NCI-H460 (cell line): ENCODE data around the gene SRPX2. TPM values are rescaled to one million over a fixed set of nuclear protein-coding genes. Genes with fewer than 3 reads are reported as not detected.
A peak's percentile ranks its signal among the peaks of the same experiment; 100 is the strongest.

Experiments used
- DNase-seq: peaks from one replicate; pipeline ENCODE4 v3.0.0-alpha.2; 2016; ENCODE audit warnings: low read depth; ENCODE audit errors: extremely low read depth
- polyA plus RNA-seq: library from polyadenylated mRNA; depleted of rRNA; stranded (reverse); fragments of >200 nt; gene quantifications from 2 replicates; pipeline ENCODE4 v1.2.3, GENCODE V29; 2014; cell fraction: nucleus; rRNA removed
- total RNA-seq: library from RNA; depleted of rRNA; stranded (reverse); fragments of >200 nt; shearing (Covaris generic); gene quantifications from 2 replicates; pipeline ENCODE4 v1.2.3, GENCODE V29; 2014; rRNA removed

The SRPX2 gene
- total RNA-seq: 34.8 and 39.8 TPM in 2 replicates
- polyA plus RNA-seq: 49.6 and 93.9 TPM in 2 replicates

GRCh38 chrX:100643956-100644860 is at the start of gene SRPX2:
Gene SRPX2 (plus strand): TSS chrX:100644199. CDS start chrX:100646323, 2,124 bp downstream.
- DNase-seq: peak; percentile 74

- DNase-seq: no peak
Observed at GRCh38 chrX:100596601-100597000, 47.4 kb upstream of the SRPX2 start.

- no peak for DNase-seq
Observed at GRCh38 chrX:100599456-100599855, 44.5 kb upstream of the SRPX2 start.

GRCh38 chrX:100600340-100600739 is 43.7 kb upstream of the SRPX2 start:
- DNase-seq: no peak

GRCh38 chrX:100600758-100601157 is 43.2 kb upstream of the SRPX2 start:
- DNase-seq: no peak

- no peak for DNase-seq
Observed at GRCh38 chrX:100606753-100607152, 37.2 kb upstream of the SRPX2 start.

- no peak for DNase-seq
Observed at GRCh38 chrX:100609591-100609990, 34.4 kb upstream of the SRPX2 start.

GRCh38 chrX:100611951-100612350 is 32.0 kb upstream of the SRPX2 start:
- DNase-seq: no peak

GRCh38 chrX:100615005-100615404 is 29.0 kb upstream of the SRPX2 start:
- peak; percentile 43 for DNase-seq

GRCh38 chrX:100623001-100623400 is 21.0 kb upstream of the SRPX2 start:
- DNase-seq: no peak

GRCh38 chrX:100625985-100626491 is 18.0 kb upstream of the SRPX2 start:
- DNase-seq: no peak

GRCh38 chrX:100635040-100635439 is 9.0 kb upstream of the SRPX2 start:
- no peak for DNase-seq

GRCh38 chrX:100635989-100636320 is 8.0 kb upstream of the SRPX2 start:
- no peak for DNase-seq

- peak; percentile 90 for DNase-seq
Observed at GRCh38 chrX:100636321-100636991, 7.5 kb upstream of the SRPX2 start, which contains the start of gene TSPAN6. Gene TSPAN6 (minus strand): TSS chrX:100636806. CDS start chrX:100636694, 112 bp downstream.

- no peak for DNase-seq
Observed at GRCh38 chrX:100642290-100642689, 1.7 kb upstream of the SRPX2 start.

GRCh38 chrX:100643212-100643611 is 787 bp upstream of the SRPX2 start:
- DNase-seq: no peak

- DNase-seq: no peak
Observed at GRCh38 chrX:100645106-100645505, 1.1 kb downstream of the SRPX2 start.

- no peak for DNase-seq
Observed at GRCh38 chrX:100647095-100647494, 3.1 kb downstream of the SRPX2 start.

GRCh38 chrX:100647739-100648138 is 3.7 kb downstream of the SRPX2 start:
- no peak for DNase-seq

GRCh38 chrX:100648458-100649417 is 4.7 kb downstream of the SRPX2 start:
- DNase-seq: no peak
